Keratinocyte (primary cell): ENCODE measurements around the gene RGPD8.

Experiments used
- CTCF ChIP-seq, 3 experiments: IDR thresholded peaks in 1 of 3; conservative IDR thresholded peaks in 1 of 3; optimal IDR thresholded peaks in 1 of 3; 2 replicates in 2 of 3; 3 replicates in 1 of 3; pipeline versions ENCODE3 to v1.5.1; 2011; ENCODE audit warnings: low read length in 3 of 3, mild to moderate bottlenecking in 3 of 3, moderate library complexity in 2 of 3, control low read depth in 1 of 3, inconsistent platforms in 1 of 3; ENCODE audit not compliant: insufficient read depth in 2 of 3; ENCODE audit errors: extremely low read depth in 1 of 3
- EZH2 ChIP-seq: IDR thresholded peaks from one replicate; pipeline ENCODE4 v1.6.1; 2012; ENCODE audit warnings: inconsistent platforms, mild to moderate bottlenecking, low read length, moderate library complexity

DNA sequence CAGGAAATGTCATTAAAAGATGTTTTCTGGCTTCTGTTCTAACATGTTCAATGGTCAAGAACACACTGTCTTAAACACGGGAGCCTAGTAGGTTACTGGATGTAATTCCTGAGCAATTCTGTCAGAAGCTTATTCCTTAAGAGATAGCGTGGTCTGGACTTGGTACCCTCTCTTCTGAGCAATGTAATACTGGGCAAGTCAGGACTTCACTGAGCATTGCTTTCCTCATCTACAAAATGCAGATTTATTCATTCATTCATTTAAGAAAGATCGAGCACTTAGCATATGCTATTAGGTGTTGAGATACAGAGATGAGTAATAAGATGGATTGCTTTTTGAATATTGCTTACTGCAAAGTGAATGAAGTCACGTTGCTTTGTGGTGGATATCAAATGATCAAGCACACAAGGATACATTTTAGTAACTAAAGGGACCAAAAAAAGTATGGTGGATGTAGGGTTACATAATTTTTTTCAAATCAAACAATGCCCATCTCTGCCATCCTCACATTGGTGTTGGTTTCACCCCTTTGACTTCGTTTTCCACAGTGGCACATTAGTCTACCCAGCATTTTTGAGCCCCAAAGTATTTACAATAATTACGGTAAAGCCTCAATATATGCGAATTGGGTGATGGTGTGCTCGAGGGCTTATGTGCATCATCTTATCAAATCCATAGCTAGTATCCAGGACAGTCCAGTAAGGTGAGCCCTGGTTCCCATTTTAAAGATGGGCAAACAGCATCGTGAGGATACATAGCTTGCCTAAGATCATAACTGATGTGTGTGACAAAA lies 92.8 kb downstream of the RGPD8 start:
- TF ChIP-seq CTCF (optimal IDR thresholded peaks at IDR 0.05 in 1 of 3, IDR thresholded peaks at IDR 0.05 in 1 of 3, conservative IDR thresholded peaks at IDR 0.05 in 1 of 3; ENCODE audit: extremely low read depth in 1 of 3, insufficient read depth in 2 of 3, low read length in 3 of 3) (no peak), EZH2 (no peak)
